Neural progenitor cell (in vitro differentiated cells): ENCODE measurements around the gene ZIM2.

Experiments used
- EZH2 ChIP-seq: fragments of 200-600 bp; sonication (generic); IDR thresholded peaks from 2 replicates; pipeline ENCODE4 v1.6.1; 2017; ENCODE audit warnings: antibody characterized with exemption, mild to moderate bottlenecking, moderate library complexity
- EZH2phosphoT487 ChIP-seq: fragments of 200-600 bp; sonication (generic); IDR thresholded peaks from 2 replicates; pipeline ENCODE4 v1.6.1; 2017; ENCODE audit warnings: antibody characterized with exemption
- TF ChIP-seq, protein P1 (sequence below): fragments of 200-600 bp; sonication (generic); IDR thresholded peaks from 2 replicates; pipeline ENCODE4 v1.5.1; 2017; ENCODE audit warnings: antibody characterized with exemption, mild to moderate bottlenecking

- TF ChIP-seq, protein P1, sequence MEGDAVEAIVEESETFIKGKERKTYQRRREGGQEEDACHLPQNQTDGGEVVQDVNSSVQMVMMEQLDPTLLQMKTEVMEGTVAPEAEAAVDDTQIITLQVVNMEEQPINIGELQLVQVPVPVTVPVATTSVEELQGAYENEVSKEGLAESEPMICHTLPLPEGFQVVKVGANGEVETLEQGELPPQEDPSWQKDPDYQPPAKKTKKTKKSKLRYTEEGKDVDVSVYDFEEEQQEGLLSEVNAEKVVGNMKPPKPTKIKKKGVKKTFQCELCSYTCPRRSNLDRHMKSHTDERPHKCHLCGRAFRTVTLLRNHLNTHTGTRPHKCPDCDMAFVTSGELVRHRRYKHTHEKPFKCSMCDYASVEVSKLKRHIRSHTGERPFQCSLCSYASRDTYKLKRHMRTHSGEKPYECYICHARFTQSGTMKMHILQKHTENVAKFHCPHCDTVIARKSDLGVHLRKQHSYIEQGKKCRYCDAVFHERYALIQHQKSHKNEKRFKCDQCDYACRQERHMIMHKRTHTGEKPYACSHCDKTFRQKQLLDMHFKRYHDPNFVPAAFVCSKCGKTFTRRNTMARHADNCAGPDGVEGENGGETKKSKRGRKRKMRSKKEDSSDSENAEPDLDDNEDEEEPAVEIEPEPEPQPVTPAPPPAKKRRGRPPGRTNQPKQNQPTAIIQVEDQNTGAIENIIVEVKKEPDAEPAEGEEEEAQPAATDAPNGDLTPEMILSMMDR = no peak
- TF ChIP-seq EZH2phosphoT487 = no peak
- no peak for TF ChIP-seq EZH2
Observed at GRCh38 chr19:56759531-56759930, 81.0 kb downstream of the ZIM2 start.
